ENCODE data around the gene FUOM.

GRCh38 chr10:133341983-133342382 lies 15.8 kb downstream of the FUOM start:
- TF ChIP-seq, protein P1, sequence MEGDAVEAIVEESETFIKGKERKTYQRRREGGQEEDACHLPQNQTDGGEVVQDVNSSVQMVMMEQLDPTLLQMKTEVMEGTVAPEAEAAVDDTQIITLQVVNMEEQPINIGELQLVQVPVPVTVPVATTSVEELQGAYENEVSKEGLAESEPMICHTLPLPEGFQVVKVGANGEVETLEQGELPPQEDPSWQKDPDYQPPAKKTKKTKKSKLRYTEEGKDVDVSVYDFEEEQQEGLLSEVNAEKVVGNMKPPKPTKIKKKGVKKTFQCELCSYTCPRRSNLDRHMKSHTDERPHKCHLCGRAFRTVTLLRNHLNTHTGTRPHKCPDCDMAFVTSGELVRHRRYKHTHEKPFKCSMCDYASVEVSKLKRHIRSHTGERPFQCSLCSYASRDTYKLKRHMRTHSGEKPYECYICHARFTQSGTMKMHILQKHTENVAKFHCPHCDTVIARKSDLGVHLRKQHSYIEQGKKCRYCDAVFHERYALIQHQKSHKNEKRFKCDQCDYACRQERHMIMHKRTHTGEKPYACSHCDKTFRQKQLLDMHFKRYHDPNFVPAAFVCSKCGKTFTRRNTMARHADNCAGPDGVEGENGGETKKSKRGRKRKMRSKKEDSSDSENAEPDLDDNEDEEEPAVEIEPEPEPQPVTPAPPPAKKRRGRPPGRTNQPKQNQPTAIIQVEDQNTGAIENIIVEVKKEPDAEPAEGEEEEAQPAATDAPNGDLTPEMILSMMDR (IDR thresholded peaks at IDR 0.05) = no peak
- TF ChIP-seq POLR2A (IDR thresholded peaks at IDR 0.05) = no peak
